NCI-H2196 treated with DMSO at 0.1 percent for 48 hours (cell line): ENCODE data around the gene DIS3L2.
"Not testable (repeated sequence)": the region's sequence is repeated elsewhere in the genome, so short reads cannot be mapped to it uniquely, and the experiment has no call there.

Experiments used
- DNase-seq: peaks from one replicate; lab custom pipeline; 2025; ENCODE audit not compliant: unreplicated experiment; lab: John Stamatoyannopoulos, UW

The DIS3L2 gene

GRCh38 chr2:232170396-232170795 lies 208.9 kb downstream of the DIS3L2 start:
- DNase-seq = no peak

- DNase-seq = no peak
These were observed 213.1 kb downstream of the DIS3L2 start for GRCh38 chr2:232174662-232175061.

GRCh38 chr2:232176587-232176986 lies 215.1 kb downstream of the DIS3L2 start:
- not testable (repeated sequence) for DNase-seq

- DNase-seq = no peak
These were observed 221.8 kb downstream of the DIS3L2 start for GRCh38 chr2:232183279-232183678.

GRCh38 chr2:232184346-232184745 lies 222.8 kb downstream of the DIS3L2 start:
- DNase-seq = no peak

- no peak for DNase-seq
These were observed 229.3 kb downstream of the DIS3L2 start for GRCh38 chr2:232190796-232191195.

- no peak for DNase-seq
These were observed 234.0 kb downstream of the DIS3L2 start for GRCh38 chr2:232195487-232195886.

GRCh38 chr2:232196802-232197201 lies 235.3 kb downstream of the DIS3L2 start:
- DNase-seq = no peak

- DNase-seq = no peak
These were observed 238.7 kb downstream of the DIS3L2 start for GRCh38 chr2:232200195-232200594.

- DNase-seq = no peak
These were observed 241.8 kb downstream of the DIS3L2 start for GRCh38 chr2:232203166-232203891.

- no peak for DNase-seq
These were observed 242.4 kb downstream of the DIS3L2 start for GRCh38 chr2:232203936-232204335.

GRCh38 chr2:232204457-232204931 lies 243.0 kb downstream of the DIS3L2 start:
- no peak for DNase-seq

GRCh38 chr2:232207174-232207573 lies 245.7 kb downstream of the DIS3L2 start:
- no peak for DNase-seq

- DNase-seq = no peak
These were observed 248.8 kb downstream of the DIS3L2 start for GRCh38 chr2:232210306-232210705.

GRCh38 chr2:232211743-232212686 lies 250.5 kb downstream of the DIS3L2 start:
- no peak for DNase-seq

- no peak for DNase-seq
These were observed 251.7 kb downstream of the DIS3L2 start for GRCh38 chr2:232213176-232213575.

GRCh38 chr2:232214053-232214452 lies 252.5 kb downstream of the DIS3L2 start:
- DNase-seq = no peak

- no peak for DNase-seq
These were observed 254.5 kb downstream of the DIS3L2 start for GRCh38 chr2:232216028-232216427.

GRCh38 chr2:232218778-232219495 lies 257.4 kb downstream of the DIS3L2 start:
- DNase-seq = no peak

- DNase-seq = no peak
These were observed 258.0 kb downstream of the DIS3L2 start for GRCh38 chr2:232219496-232219870.

- DNase-seq = no peak
These were observed 258.4 kb downstream of the DIS3L2 start for GRCh38 chr2:232219932-232220331.
